Measurements from ENCODE around the gene SCN5A.

The SCN5A gene

GRCh38 chr3:38534180-38534579, 115.3 kb downstream of the SCN5A start:
- no peak for DNase-seq

- DNase-seq: no peak
Measured at GRCh38 chr3:38533285-38533976, 116.1 kb downstream of the SCN5A start.

GRCh38 chr3:38532529-38532928, 117.0 kb downstream of the SCN5A start:
- DNase-seq: no peak

GRCh38 chr3:38528457-38528856, 121.0 kb downstream of the SCN5A start:
- DNase-seq: no peak

GRCh38 chr3:38526792-38527191, 122.7 kb downstream of the SCN5A start:
- no peak for DNase-seq

- no peak for DNase-seq
Measured at GRCh38 chr3:38524141-38524739, 125.2 kb downstream of the SCN5A start.

- DNase-seq: no peak
Measured at GRCh38 chr3:38522002-38522401, 127.5 kb downstream of the SCN5A start.

GRCh38 chr3:38521391-38521987, 128.0 kb downstream of the SCN5A start:
- DNase-seq: peak; percentile 48

GRCh38 chr3:38519651-38520050, 129.8 kb downstream of the SCN5A start:
- DNase-seq: no peak

- DNase-seq: no peak
Measured at GRCh38 chr3:38519000-38519399, 130.5 kb downstream of the SCN5A start.

- no peak for DNase-seq
Measured at GRCh38 chr3:38516669-38517068, 132.8 kb downstream of the SCN5A start.

GRCh38 chr3:38515367-38515766, 134.1 kb downstream of the SCN5A start:
- DNase-seq: no peak

GRCh38 chr3:38511546-38511945, 137.9 kb downstream of the SCN5A start:
- DNase-seq: no peak

GRCh38 chr3:38510631-38511030, 138.9 kb downstream of the SCN5A start:
- DNase-seq: no peak

GRCh38 chr3:38509732-38510131, 139.8 kb downstream of the SCN5A start:
- DNase-seq: no peak

- DNase-seq: no peak
Measured at GRCh38 chr3:38507120-38507519, 142.4 kb downstream of the SCN5A start.

- DNase-seq: no peak
Measured at GRCh38 chr3:38500688-38501417, 148.6 kb downstream of the SCN5A start.
